NCI-H1930 (cell line): Measurements from ENCODE around the gene ALDH1L1.

ENCODE experiments used
- DNase-seq, 2 experiments: peaks; one replicate each; lab custom pipeline; 2025; lab: John Stamatoyannopoulos, UW

The ALDH1L1 gene

GRCh38 chr3:126134219-126134975 lies 46.0 kb downstream of the ALDH1L1 start:
- DNase-seq = peak; percentile 7 to 40

DNA sequence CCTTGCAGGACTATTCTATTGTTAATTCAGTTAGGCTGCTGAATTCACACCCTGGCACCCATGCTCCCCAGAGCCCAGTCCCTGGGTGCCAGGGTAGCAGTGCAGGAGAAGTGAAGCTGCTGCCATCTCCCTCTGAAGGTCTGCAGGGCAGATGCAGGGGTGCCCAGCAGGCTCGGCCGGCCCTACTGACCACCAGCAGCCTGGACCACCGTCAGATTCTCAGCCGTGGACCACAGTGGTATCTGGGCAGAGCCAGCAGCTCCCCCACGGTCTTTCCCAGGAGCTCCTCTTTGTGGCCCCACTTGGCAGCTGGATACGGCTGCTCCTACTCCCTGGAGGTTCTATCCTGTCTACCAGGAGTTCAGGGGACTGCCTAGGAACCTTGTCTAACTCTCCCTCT lies 46.8 kb downstream of the ALDH1L1 start:
- DNase-seq = no peak

GRCh38 chr3:126132751-126133511 lies 47.5 kb downstream of the ALDH1L1 start:
- DNase-seq = no peak

DNA sequence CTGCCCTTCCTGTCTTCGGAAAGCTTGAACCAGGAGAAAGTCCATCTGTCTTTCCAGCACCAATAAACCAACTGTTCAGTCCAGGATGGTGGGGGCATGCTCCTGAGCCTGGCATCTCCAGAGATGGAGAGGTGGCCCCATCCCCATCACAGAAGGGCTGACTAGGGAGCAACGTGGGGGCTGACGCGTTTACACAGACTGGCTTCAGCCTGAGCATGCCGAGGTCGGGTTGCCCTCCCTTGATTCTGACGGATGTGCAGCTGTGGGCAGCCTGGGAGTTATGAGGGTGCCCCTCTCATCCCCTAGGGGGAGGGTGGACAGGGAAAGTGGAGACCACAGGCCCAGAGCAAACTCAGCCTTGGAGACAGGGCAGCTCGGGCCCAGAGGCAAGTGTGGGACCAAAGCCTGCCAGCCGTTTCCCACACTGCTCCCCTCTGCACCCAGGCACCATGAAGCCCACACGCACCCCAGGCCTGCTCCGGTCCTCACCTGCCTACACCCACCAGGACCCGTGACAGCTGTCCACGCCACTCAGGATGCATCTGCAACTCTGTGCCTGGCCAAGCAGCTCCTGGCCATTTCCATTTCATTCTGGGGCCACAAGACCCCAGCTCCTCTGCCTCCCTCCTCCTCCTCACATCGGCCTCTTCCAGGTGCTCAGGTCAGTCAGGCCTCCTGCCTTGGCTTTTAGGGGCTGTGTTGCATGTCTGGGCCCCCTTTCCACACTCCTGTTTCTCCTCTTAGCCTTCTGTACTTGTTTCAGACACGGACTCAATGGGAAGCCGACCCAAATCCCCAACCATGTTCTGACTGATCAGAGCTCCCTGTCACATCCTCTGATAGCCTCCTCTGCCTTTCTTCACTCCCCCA lies 48.3 kb downstream of the ALDH1L1 start:
- no peak for DNase-seq

DNA sequence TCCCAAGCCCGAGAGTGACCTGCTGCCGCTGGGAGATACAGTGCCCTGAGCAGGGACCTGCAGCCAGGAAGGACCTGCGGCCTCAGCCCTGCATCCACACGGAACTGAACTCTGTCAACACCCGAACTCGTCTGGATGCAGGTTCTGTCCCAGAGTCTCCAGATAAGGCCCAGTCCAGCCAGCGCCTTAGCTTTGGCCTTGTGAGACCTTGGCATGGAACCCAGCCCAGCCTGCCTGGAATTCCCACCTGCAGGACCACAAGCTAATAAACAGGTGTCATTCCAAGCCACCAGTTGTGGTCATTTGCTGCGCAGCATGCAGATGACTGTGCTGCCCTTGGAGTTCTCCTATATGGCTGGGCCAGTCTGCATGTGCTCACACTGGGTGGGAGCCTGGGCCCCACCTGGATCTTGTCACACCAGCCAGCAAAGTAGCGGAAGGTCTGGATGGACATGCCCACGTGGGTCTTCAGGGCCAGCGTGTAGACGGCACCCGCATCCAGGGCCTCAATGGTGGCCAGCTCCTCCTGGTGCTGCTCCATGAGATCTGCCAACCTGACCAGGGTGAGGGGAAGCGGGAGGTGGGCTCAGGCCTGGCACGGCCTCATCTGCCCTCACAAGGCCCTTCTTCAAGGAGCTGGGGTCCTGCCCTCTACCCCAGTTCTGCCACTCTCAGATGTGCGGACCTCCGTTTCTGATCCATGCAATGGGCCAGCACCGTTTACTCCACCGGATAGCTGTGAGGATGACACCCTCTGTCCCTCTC lies 49.2 kb downstream of the ALDH1L1 start:
- no peak for DNase-seq

- DNase-seq = no peak
Observed at GRCh38 chr3:126130081-126130855, 50.1 kb downstream of the ALDH1L1 start.

DNA sequence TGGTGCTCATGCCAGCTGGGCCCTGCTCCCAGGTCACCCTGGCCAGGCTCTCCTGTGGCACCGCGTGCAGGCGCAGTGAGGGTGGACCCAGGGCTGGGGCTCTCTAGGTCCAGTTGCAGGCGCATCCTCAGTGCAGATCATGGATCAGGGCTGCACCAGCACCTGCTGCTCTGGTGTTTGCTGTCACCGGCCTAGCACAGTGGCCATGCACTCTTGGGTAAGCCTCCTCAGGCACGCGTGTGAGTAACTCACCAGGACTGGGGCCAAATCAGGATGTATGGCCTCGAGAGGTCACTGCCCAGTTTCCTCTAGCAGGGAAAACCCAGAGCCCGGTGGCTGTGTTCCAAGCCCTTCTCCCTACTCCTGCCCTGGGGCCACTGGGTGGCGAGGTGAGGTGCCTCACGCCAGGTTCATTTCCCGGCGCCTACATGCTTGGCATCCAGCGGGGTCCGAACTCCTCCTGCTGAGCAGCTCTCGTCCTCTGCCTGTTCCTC lies 50.9 kb downstream of the ALDH1L1 start:
- DNase-seq = no peak

GRCh38 chr3:126128504-126129397 lies 51.6 kb downstream of the ALDH1L1 start:
- no peak for DNase-seq

DNA sequence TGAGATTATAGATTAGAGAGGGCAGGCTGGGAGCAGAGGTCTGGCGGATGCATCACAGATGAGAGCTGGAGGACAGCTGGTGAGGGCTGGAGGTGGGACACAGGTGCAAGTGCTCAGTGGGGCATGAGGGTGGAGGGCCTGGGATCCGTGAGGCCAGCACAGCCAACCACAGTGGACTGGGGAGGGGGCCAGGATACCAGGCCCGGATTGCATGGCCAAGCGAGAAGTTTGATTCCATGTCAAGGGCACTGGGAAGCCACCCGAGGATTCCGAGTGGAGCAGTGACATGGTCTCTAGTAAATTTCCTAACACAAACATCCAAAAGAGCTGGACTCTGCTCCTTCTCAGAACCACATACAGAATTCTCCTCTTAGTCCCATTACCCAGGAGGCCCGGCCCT lies 52.5 kb downstream of the ALDH1L1 start:
- no peak for DNase-seq

DNA sequence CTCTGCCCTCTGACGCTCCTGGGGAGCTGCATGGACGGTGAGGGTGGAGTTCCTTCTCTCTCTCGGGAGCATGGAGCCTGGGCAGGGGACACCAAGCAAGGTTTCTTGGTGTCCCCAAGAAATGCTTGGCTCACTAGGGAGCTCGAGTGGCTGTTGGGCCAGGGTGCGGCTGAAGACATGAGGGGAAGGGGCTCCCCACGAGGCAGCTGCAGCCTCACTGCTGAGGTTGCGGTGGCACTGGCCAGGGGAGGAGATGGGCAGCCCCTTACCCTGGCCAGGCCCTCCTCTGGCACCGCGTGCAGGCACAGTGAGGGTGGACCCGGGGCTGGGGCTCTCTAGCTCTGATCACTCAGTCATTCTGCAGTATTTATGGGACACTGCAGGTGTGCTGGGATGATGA lies 52.9 kb downstream of the ALDH1L1 start:
- no peak for DNase-seq

GRCh38 chr3:126126811-126127431 lies 53.5 kb downstream of the ALDH1L1 start:
- no peak for DNase-seq

- DNase-seq = no peak
Observed at GRCh38 chr3:126126286-126126685, 54.1 kb downstream of the ALDH1L1 start.

GRCh38 chr3:126125781-126126251 lies 54.6 kb downstream of the ALDH1L1 start:
- no peak for DNase-seq

DNA sequence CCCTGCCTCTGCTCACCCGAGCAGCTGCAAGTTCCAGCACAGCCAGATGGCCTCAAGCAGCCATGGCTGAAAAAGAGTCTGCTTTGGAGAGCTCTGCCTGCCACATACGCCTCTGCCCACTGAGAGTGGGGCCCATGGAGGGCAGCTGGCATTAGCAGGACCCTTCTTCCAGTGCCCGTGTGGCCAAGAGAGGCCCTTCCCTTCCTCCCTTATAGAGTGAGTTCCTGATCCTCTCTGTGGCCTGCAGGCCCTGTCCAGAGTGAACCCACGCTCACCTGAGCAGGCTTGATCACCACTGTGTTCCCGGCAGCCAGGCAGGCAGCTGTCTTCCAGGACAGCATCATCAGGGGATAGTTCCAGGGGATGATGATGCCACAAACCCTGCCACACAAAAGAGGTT lies 55.0 kb downstream of the ALDH1L1 start:
- no peak for DNase-seq

DNA sequence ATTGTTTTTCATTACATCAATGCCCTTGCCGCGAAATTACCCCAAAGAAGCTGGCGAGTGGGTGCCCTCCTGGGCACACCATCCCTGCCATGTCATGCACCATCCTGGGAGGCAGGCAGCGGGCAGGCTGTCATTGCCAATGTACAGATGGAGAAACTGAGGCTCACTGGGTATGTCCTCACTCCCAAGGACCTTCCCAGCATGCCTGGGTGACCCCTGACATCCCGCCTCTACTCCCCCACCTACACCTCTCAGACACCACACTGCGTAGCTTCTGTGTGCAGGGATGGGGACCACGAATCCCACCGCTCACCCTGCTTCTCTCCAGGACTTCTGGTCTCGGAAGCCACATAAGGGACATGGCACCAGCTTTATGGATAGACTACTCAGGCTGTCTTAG lies 55.5 kb downstream of the ALDH1L1 start:
- no peak for DNase-seq

- no peak for DNase-seq
Observed at GRCh38 chr3:126124148-126124868, 56.1 kb downstream of the ALDH1L1 start.

GRCh38 chr3:126121632-126122031 lies 58.8 kb downstream of the ALDH1L1 start:
- DNase-seq = no peak

DNA sequence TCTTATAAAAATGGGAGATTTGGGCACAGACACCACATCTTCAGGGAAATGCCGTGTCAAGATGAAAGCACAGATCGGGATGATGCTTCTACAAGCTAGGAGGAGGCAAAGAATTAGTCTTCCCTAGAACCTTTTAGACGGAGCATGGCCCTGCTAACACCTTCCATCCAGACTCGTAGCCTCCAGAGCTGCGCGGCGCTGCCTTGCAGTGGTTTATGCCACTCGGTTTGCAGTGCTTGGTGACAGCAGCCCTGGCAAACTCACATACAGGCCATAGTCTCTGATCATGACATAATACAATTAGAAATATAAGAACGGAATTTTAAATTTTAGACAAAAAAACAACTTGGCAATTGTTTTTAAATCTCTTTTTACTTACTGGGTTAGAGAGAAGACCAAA lies 59.3 kb downstream of the ALDH1L1 start:
- no peak for DNase-seq
